Measurements from ENCODE around the gene PSMB7.

DNA sequence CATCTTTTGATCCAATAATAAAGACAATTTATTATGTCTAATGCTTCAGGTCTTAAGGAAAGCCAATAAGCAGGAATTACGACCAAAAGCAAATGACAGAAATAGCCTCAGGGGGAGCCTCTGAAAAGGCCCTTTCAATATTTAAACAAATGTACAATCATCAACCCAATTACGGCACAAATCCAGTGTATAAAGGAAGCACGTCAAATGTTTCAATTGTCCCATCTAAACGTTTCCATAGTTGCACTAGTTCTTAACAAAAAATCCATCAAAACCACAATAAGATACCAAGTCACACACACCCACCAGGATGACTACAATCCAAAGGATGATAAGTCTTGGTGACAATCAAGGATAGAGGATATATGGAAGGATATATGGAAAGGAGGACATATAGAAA is 41.9 kb downstream of the PSMB7 start:
- no peak for TF ChIP-seq POLR2A (IDR thresholded peaks at IDR 0.05)
- no peak for TF ChIP-seq CTCF (IDR thresholded peaks at IDR 0.05)
- no peak for TF ChIP-seq POLR2AphosphoS5 (IDR thresholded peaks at IDR 0.05)
